Measurements from ENCODE around the gene CNKSR2. TPM values are rescaled to one million over a fixed set of nuclear protein-coding genes. Genes with fewer than 3 reads are reported as not detected.

Gene CNKSR2
- total and polyA plus RNA-seq, 10 of the 15 experiments (the other 5 are each of a cell fraction or from before 2014, with no cell fraction given) = 0.02 to 0.69 (median 0.18) TPM; not detected in 4

- Histone ChIP-seq H2AFZ (ENCODE audit: control insufficient read depth, low read depth, low read length) (no peak overlapping the region), H3K4me3 (no peak overlapping the region), H3K9ac (ENCODE audit: control insufficient read depth, insufficient read depth, low read length) (no peak overlapping the region), H4K20me1 (ENCODE audit: control insufficient read depth, insufficient read depth) (no peaks in the 10 kb centered on the region), H3K36me3 (ENCODE audit: control insufficient read depth in 2 of 2, insufficient read depth in 2 of 2, low read length in 1 of 2) (no peaks in the 10 kb centered on the region), H3K4me1 (ENCODE audit: control insufficient read depth, insufficient read depth, low read length) (no peaks in the 10 kb centered on the region), H3K9me3 (replicated peaks; ENCODE audit: control insufficient read depth, insufficient read depth, low read length) (no peaks in the 10 kb centered on the region; the same call in 2 of the 3 replicates), H3K4me2 (ENCODE audit: control insufficient read depth, insufficient read depth) (no peak overlapping the region), H3K79me2 (ENCODE audit: control insufficient read depth, insufficient read depth, low read length) (no peaks in the 10 kb centered on the region), H3K27me3 (replicated peaks in 1 of 2; ENCODE audit: control insufficient read depth in 2 of 2, insufficient read depth in 2 of 2, low read length in 1 of 2) (no peaks in the 10 kb centered on the region), H3K27ac (ENCODE audit: control insufficient read depth, insufficient read depth) (no peak overlapping the region)
- TF ChIP-seq YBX1 (IDR thresholded peaks at IDR 0.05) = no peak
- no peak for TF ChIP-seq HDAC2 (IDR thresholded peaks at IDR 0.05)
- no peak for TF ChIP-seq BHLHE40 (IDR thresholded peaks at IDR 0.05; ENCODE audit: borderline replicate concordance in 1 of 2, low read depth in 2 of 2, low read length in 1 of 2)
- TF ChIP-seq FOS (IDR thresholded peaks at IDR 0.05; ENCODE audit: borderline replicate concordance, extremely low read depth, insufficient read length) = no peak
- ATAC-seq (no peak), DNase-seq (ENCODE audit: low read depth, low spot score) (no peak), FAIRE-seq (no peak)
- POLR2A ChIA-PET = no interaction called here
- RAD21 ChIA-PET (ENCODE audit: unreplicated experiment) = no interaction called here
- BruUV-seq (replicated peaks) = no TSS peak
- CTCF ChIA-PET = no interaction called here
- in situ Hi-C loops (cut with MboI) (no loop called here), intact Hi-C loops (cut with micrococcal nuclease; ENCODE audit: unreplicated experiment) (no loop called here)
- SMC1A ChIA-PET (ENCODE audit: uncharacterized antibody, unreplicated experiment) = no interaction called here
- WGBS (ENCODE audit: insufficient coverage, insufficient replicate concordance, low lambda C conversion rate, missing lambda C conversion rate) = 86% methylated on average over 39 of the region's 61 CpGs
These were observed 282.5 kb downstream of the CNKSR2 start for GRCh38 chrX:21656587-21657317.

GRCh38 chrX:21657318-21658151 lies 283.3 kb downstream of the CNKSR2 start:
- FAIRE-seq = no peak
- DNase-seq (ENCODE audit: low read depth, low spot score) = no peak
- no peaks in the 10 kb centered on the region for H4K20me1 ChIP-seq (ENCODE audit: control insufficient read depth, insufficient read depth)
- no TSS peak for BruUV-seq (replicated peaks)
- H3K27me3 ChIP-seq (replicated peaks in 1 of 2; ENCODE audit: control insufficient read depth in 2 of 2, insufficient read depth in 2 of 2, low read length in 1 of 2) = no peaks in the 10 kb centered on the region
- H3K4me3 ChIP-seq = no peak overlapping the region
- ChIA-PET RAD21 (ENCODE audit: unreplicated experiment) (no interaction called here), CTCF (no interaction called here), SMC1A (ENCODE audit: uncharacterized antibody, unreplicated experiment) (no interaction called here), POLR2A (no interaction called here)
- H2AFZ ChIP-seq (ENCODE audit: control insufficient read depth, low read depth, low read length) = no peak overlapping the region
- in situ Hi-C loops (cut with MboI) (no loop called here), intact Hi-C loops (cut with micrococcal nuclease; ENCODE audit: unreplicated experiment) (no loop called here)
- no peak for ATAC-seq
- no peak for TF ChIP-seq TARDBP (IDR thresholded peaks at IDR 0.05; ENCODE audit: borderline replicate concordance)
- no peaks in the 10 kb centered on the region for H3K36me3 ChIP-seq (ENCODE audit: control insufficient read depth in 2 of 2, insufficient read depth in 2 of 2, low read length in 1 of 2)
- H3K9me3 ChIP-seq (replicated peaks; ENCODE audit: control insufficient read depth, insufficient read depth, low read length) = no peaks in the 10 kb centered on the region; the same call in 2 of the 3 replicates
- 77% methylated on average over 55 of the region's 57 CpGs for WGBS (ENCODE audit: insufficient coverage, insufficient replicate concordance, low lambda C conversion rate, missing lambda C conversion rate)
- no peaks in the 10 kb centered on the region for H3K79me2 ChIP-seq (ENCODE audit: control insufficient read depth, insufficient read depth, low read length)
- H3K27ac ChIP-seq (ENCODE audit: control insufficient read depth, insufficient read depth) = no peak overlapping the region
- H3K4me2 ChIP-seq (ENCODE audit: control insufficient read depth, insufficient read depth) = no peak overlapping the region
- no peaks in the 10 kb centered on the region for H3K4me1 ChIP-seq (ENCODE audit: control insufficient read depth, insufficient read depth, low read length)
- no peak overlapping the region for H3K9ac ChIP-seq (ENCODE audit: control insufficient read depth, insufficient read depth, low read length)

Data from GM12878 (cell line).